ENCODE results near the gene FBXL2. TPM values are rescaled to one million over a fixed set of nuclear protein-coding genes. Genes with fewer than 3 reads are reported as not detected.

Gene FBXL2
- polyA plus RNA-seq, 4 donors, result 2.8 to 15.1 TPM; not detected in 2

DNA sequence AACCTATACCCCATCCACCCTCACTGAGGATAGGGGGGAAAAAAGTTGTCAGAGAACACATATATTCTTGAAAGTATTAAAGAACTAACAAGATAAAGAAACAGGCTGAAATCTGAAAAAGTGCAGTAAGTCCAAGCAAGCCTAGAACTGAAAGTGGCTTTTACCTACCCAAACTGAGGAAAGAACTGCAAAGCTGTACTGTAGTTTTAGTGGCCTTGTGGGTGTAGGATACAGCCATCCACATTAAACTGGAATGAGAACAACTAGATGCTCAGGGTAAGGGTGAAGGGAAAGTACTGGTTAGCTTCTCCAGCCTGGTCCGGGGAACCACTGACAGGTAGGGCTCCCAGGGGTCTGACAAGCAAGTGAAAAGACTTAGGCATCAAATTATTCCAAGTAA, 152.8 kb downstream of the FBXL2 start:
- Histone ChIP-seq H3K4me3 (ENCODE audit: low read depth in 1 of 3, low read length in 3 of 3) (no peak overlapping the region), H3K9me3 (ENCODE audit: control insufficient read depth in 2 of 2, insufficient read depth in 1 of 2, low read depth in 1 of 2, low read length in 1 of 2) (no peaks in the 10 kb centered on the region), H3K27me3 (ENCODE audit: control insufficient read depth in 3 of 3, insufficient read depth in 3 of 3, low read length in 3 of 3) (no peaks in the 10 kb centered on the region), H3K27ac (ENCODE audit: low read depth in 1 of 3, low read length in 2 of 3) (no peak overlapping the region), H3K4me1 (ENCODE audit: control insufficient read depth in 3 of 3, insufficient read depth in 2 of 3, low read depth in 1 of 3, low read length in 2 of 3) (peaks cover 2 to 13% (median 10%) of the 10 kb centered on the region in 3 donors), H3K36me3 (ENCODE audit: control insufficient read depth in 3 of 3, insufficient read depth in 2 of 3, low read depth in 1 of 3, low read length in 3 of 3) (peaks cover 0 to 7% (median 0%) of the 10 kb centered on the region in 3 donors)
- FAIRE-seq, result no peak
- whole genome bisulfite sequencing, 3 donors, result 81 to 100% (median 94%) methylated on average over 1 of the region's 1 CpG
- DNase-seq, result no peak

DNA sequence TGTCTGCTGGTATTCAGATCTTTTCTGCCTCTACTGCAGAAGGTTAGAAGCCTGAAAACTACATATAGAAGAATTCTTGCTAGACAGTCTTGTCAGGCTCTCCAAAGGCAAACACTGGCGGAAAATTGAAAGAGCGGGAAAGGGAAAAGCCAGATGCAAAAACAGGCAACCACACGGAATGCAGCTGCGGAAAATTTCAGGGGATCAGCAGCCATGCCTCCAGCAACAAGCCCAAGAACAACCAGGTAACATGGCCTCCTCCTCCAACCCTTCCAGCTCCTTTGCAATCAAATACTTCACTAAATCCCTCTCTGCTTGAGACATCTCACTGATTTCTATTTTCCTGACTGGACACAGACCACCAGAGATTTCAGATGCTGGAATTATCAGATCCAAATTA, 153.3 kb downstream of the FBXL2 start:
- H3K4me1 ChIP-seq (ENCODE audit: control insufficient read depth in 3 of 3, insufficient read depth in 2 of 3, low read depth in 1 of 3, low read length in 2 of 3), result peaks cover 4 to 13% (median 10%) of the 10 kb centered on the region in 3 donors
- H3K27me3 ChIP-seq (ENCODE audit: control insufficient read depth in 3 of 3, insufficient read depth in 3 of 3, low read length in 3 of 3), result no peaks in the 10 kb centered on the region
- DNase-seq (no peak), FAIRE-seq (no peak)
- no peak overlapping the region for H3K4me3 ChIP-seq (ENCODE audit: low read depth in 1 of 3, low read length in 3 of 3)
- H3K36me3 ChIP-seq (ENCODE audit: control insufficient read depth in 3 of 3, insufficient read depth in 2 of 3, low read depth in 1 of 3, low read length in 3 of 3), result peaks cover 0 to 7% (median 0%) of the 10 kb centered on the region in 3 donors
- 93 to 98% (median 97%) methylated on average over 4 of the region's 4 CpGs for WGBS, 3 donors
- H3K9me3 ChIP-seq (ENCODE audit: control insufficient read depth in 2 of 2, insufficient read depth in 1 of 2, low read depth in 1 of 2, low read length in 1 of 2), result no peaks in the 10 kb centered on the region
- H3K27ac ChIP-seq (ENCODE audit: low read depth in 1 of 3, low read length in 2 of 3), result no peak overlapping the region

DNA sequence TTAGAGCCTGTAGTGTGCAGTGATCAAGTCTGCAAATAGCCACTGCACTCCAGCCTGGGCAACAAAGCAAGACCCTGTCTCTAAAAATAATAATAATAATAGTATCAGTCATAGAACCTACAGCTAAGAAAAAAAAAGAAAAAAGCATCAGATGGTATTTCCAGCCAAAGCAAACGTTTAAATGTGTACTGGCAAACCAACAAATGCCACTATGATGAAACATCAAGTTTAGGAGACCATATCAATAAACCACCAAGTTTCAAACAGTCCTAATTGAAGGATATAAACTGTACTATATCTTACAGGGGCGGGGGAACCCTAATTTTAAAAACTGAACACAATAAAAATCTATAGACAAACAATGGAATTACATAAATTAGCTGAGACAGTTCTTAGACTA, 156.6 kb downstream of the FBXL2 start:
- FAIRE-seq (no peak), DNase-seq (no peak)
- Histone ChIP-seq H3K36me3 (ENCODE audit: control insufficient read depth in 3 of 3, insufficient read depth in 2 of 3, low read depth in 1 of 3, low read length in 3 of 3) (peaks cover 0 to 7% (median 0%) of the 10 kb centered on the region in 3 donors), H3K9me3 (ENCODE audit: control insufficient read depth in 2 of 2, insufficient read depth in 1 of 2, low read depth in 1 of 2, low read length in 1 of 2) (no peaks in the 10 kb centered on the region), H3K27ac (ENCODE audit: low read depth in 1 of 3, low read length in 2 of 3) (no peak overlapping the region), H3K4me1 (ENCODE audit: control insufficient read depth in 3 of 3, insufficient read depth in 2 of 3, low read depth in 1 of 3, low read length in 2 of 3) (peaks cover 6 to 15% (median 9%) of the 10 kb centered on the region in 3 donors), H3K27me3 (ENCODE audit: control insufficient read depth in 3 of 3, insufficient read depth in 3 of 3, low read length in 3 of 3) (no peaks in the 10 kb centered on the region), H3K4me3 (ENCODE audit: low read depth in 1 of 3, low read length in 3 of 3) (no peak overlapping the region)
- WGBS, 3 donors, result 50 to 56% (median 50%) methylated on average over 2 of the region's 2 CpGs

Other genes with a start within 250 kb of the FBXL2 start
- 10 to 100 TPM; 19.2 to 79.8 (median 24.7) TPM for gene GLB1, start 180.3 kb upstream of the FBXL2 start, polyA plus RNA-seq
- gene TMPPE, start 180.3 kb upstream of the FBXL2 start, polyA plus RNA-seq, result 1 to 10 TPM in 2 of 4 donors, under 1 TPM in 1, not detected in 1; 0.27 to 3.5 (median 2.2) TPM
- 10 to 100 TPM; 13.0 to 93.0 (median 70.7) TPM for gene CRTAP, start 163.4 kb upstream of the FBXL2 start, polyA plus RNA-seq
- 1 to 10 TPM in 1 of 4 donors, under 1 TPM in 2, not detected in 1; 0.21 to 2.0 (median 0.27) TPM for gene SUSD5, start 58.6 kb upstream of the FBXL2 start, polyA plus RNA-seq
- gene UBP1, start 163.0 kb downstream of the FBXL2 start, polyA plus RNA-seq, result 10 to 100 TPM; 20.0 to 71.1 (median 35.0) TPM

Measured in small intestine (tissue), 7 donors.